ENCODE results near the gene TRPC5OS.

GRCh38 chrX:111928456-111928855 lies 52.5 kb downstream of the TRPC5OS start:
- no peak for TF ChIP-seq CTCF (IDR thresholded peaks at IDR 0.05; ENCODE audit: low read depth, low read length)
- TF ChIP-seq EZH2phosphoT487 (IDR thresholded peaks at IDR 0.05; ENCODE audit: low read depth), result no peak

Data from OCI-LY3 (cell line).